Nephron (organoid): Measurements from ENCODE around the gene SYNDIG1.

ENCODE experiments used
- H3K27ac Mint-ChIP-seq, 3 experiments: 2 replicates each; pipeline ENCODE4 v1.8.0; 2020; ENCODE audit warnings: mixed read lengths in 3 of 3, mild to moderate bottlenecking in 2 of 3, moderate library complexity in 1 of 3
- H3K27me3 Mint-ChIP-seq: 2 replicates; pipeline ENCODE4 v1.8.0; 2021; ENCODE audit warnings: low read depth, mild to moderate bottlenecking, moderate library complexity, mixed read lengths
- H3K36me3 Mint-ChIP-seq: 2 replicates; pipeline ENCODE4 v1.8.0; 2020; ENCODE audit warnings: low read depth, mixed read lengths
- H3K4me1 Mint-ChIP-seq: 2 replicates; pipeline ENCODE4 v1.8.0; 2020; ENCODE audit warnings: mixed read lengths
- H3K4me3 Mint-ChIP-seq, 3 experiments: 2 replicates each; pipeline ENCODE4 v1.8.0; 2020; ENCODE audit warnings: mild to moderate bottlenecking in 3 of 3, mixed read lengths in 3 of 3, moderate library complexity in 2 of 3
- H3K9me3 Mint-ChIP-seq: 2 replicates; pipeline ENCODE4 v1.8.0; 2020; ENCODE audit warnings: mixed read lengths
- TF ChIP-seq, protein P1 (sequence below), 3 experiments: fragments of 200-600 bp; sonication (generic); IDR thresholded peaks; one replicate each; pipeline ENCODE4 v1.5.0; 2021; ENCODE audit warnings: antibody characterized with exemption in 3 of 3; ENCODE audit not compliant: unreplicated experiment in 3 of 3

The SYNDIG1 gene

GRCh38 chr20:24492031-24492607 lies 22.7 kb downstream of the SYNDIG1 start:
- peaks cover 18% of the 10 kb centered on the region for H3K27me3 Mint-ChIP-seq
- H3K9me3 Mint-ChIP-seq = no peaks in the 10 kb centered on the region
- H3K36me3 Mint-ChIP-seq = no peaks in the 10 kb centered on the region
- TF ChIP-seq, protein P1, sequence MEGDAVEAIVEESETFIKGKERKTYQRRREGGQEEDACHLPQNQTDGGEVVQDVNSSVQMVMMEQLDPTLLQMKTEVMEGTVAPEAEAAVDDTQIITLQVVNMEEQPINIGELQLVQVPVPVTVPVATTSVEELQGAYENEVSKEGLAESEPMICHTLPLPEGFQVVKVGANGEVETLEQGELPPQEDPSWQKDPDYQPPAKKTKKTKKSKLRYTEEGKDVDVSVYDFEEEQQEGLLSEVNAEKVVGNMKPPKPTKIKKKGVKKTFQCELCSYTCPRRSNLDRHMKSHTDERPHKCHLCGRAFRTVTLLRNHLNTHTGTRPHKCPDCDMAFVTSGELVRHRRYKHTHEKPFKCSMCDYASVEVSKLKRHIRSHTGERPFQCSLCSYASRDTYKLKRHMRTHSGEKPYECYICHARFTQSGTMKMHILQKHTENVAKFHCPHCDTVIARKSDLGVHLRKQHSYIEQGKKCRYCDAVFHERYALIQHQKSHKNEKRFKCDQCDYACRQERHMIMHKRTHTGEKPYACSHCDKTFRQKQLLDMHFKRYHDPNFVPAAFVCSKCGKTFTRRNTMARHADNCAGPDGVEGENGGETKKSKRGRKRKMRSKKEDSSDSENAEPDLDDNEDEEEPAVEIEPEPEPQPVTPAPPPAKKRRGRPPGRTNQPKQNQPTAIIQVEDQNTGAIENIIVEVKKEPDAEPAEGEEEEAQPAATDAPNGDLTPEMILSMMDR (IDR thresholded peaks at IDR 0.05; ENCODE audit: unreplicated experiment in 3 of 3) = no peak
- no peak overlapping the region for H3K27ac Mint-ChIP-seq
- H3K4me3 Mint-ChIP-seq = no peak overlapping the region
- H3K4me1 Mint-ChIP-seq = peaks cover 12% of the 10 kb centered on the region

DNA sequence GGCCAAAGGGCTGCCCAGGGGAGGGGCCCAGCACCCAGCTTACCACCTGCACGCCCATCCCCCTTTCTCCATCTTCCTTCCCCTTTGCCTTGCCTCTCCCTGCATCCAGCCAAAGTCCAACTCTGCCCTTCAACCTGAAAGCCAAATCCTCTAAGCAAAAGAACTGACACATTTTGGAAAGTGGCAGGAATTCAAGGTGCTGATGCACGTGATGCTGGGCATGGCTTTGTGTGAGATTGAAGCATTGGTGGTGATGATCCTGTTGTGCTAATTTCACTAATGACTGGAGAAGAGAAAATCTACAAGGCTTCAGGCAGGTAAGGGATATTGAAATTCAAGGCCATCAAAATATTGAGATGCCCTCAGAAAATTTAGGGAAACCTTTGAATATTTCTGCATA lies 23.3 kb downstream of the SYNDIG1 start:
- Mint-ChIP-seq H3K4me3 (no peak overlapping the region), H3K9me3 (no peaks in the 10 kb centered on the region), H3K36me3 (no peaks in the 10 kb centered on the region), H3K27ac (no peak overlapping the region), H3K4me1 (peaks cover 15% of the 10 kb centered on the region), H3K27me3 (peaks cover 17% of the 10 kb centered on the region)
- TF ChIP-seq, protein P1 (IDR thresholded peaks at IDR 0.05; ENCODE audit: unreplicated experiment in 3 of 3) = no peak

- Mint-ChIP-seq H3K4me3 (no peak overlapping the region), H3K36me3 (no peaks in the 10 kb centered on the region), H3K4me1 (peaks cover 18% of the 10 kb centered on the region), H3K27me3 (peaks cover 15% of the 10 kb centered on the region), H3K27ac (no peak overlapping the region), H3K9me3 (no peaks in the 10 kb centered on the region)
- TF ChIP-seq, protein P1 (IDR thresholded peaks at IDR 0.05; ENCODE audit: unreplicated experiment in 3 of 3) = no peak
These were observed 23.8 kb downstream of the SYNDIG1 start for GRCh38 chr20:24493181-24493580.

DNA sequence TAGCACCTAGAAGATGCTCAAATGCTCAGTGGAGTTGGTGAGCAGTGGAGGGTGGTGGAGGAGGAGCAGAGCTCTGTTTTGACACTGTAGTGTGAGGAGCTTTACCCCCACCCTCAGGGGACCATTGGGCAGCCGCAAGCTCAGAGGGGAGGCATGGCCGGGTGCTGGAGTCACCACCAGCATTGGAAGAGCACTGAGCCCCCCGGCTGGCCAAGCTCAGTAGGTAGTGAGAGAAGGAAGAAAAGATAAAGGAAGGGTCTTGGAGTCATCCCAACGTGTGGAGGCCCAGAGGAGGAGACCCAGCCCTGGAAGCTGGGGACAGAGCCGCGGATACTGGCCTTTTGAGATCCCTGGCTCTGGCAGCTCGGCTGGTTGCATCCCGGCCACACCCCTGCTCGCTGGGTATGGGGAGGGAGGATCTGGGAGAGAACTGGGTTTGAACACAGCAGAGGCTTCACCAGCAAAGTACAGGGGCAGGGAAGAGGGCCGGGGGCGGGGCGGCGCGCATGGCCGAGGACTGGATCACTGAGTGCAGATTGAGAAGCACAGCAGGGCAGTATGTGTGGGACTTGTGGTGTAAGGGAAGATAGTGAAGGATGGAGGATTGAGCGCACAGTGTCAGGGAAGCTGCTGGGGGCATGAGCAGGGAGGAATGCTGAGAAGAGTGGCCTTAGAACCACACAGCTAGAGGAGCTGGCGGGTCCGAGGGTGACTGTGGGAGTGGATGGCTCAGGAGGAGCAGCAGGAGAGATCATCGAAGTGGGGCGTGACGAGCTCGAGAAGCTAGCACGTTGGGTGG lies 24.4 kb downstream of the SYNDIG1 start:
- TF ChIP-seq, protein P1 (IDR thresholded peaks at IDR 0.05; ENCODE audit: unreplicated experiment in 3 of 3) = no peak
- Mint-ChIP-seq H3K27me3 (peaks cover 15% of the 10 kb centered on the region), H3K27ac (peak overlapping the region in 1 of 3 experiments; percentile 12), H3K9me3 (no peaks in the 10 kb centered on the region), H3K4me1 (peaks cover 23% of the 10 kb centered on the region), H3K4me3 (no peak overlapping the region), H3K36me3 (no peaks in the 10 kb centered on the region)

DNA sequence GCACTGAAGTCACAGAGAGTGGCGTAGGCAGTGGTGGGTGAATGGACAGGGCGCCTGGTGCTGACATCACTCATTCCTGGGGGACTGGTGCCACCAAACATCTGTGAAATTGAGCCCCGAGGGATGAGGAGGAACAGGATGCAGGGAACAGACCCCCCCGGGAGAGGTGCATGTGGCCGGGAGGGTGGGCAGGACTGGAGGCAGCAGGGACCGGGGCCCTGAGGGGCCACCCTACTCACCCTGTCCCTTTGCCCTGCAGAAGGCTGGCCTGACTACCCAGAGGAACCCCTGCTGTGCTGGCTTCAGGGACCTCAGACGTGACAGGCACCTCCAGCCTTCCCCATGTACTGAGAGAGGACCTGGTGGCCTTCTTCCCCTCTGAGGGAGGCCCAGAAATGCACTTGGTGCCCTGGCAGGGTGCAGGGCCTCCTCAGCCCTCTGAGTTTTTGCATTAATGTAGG lies 25.1 kb downstream of the SYNDIG1 start:
- peaks cover 11% of the 10 kb centered on the region for H3K27me3 Mint-ChIP-seq
- H3K27ac Mint-ChIP-seq = peak overlapping the region in 1 of 3 experiments; percentile 12
- TF ChIP-seq, protein P1 (IDR thresholded peaks at IDR 0.05; ENCODE audit: unreplicated experiment in 3 of 3) = no peak

More for the DNA sequence above, 25.1 kb downstream of the SYNDIG1 start:
- H3K9me3 Mint-ChIP-seq = no peaks in the 10 kb centered on the region
- H3K4me1 Mint-ChIP-seq = peaks cover 23% of the 10 kb centered on the region
- no peak overlapping the region for H3K4me3 Mint-ChIP-seq
- no peaks in the 10 kb centered on the region for H3K36me3 Mint-ChIP-seq
